Measurements from ENCODE around the gene NMBR. TPM values are rescaled to one million over a fixed set of nuclear protein-coding genes. Genes with fewer than 3 reads are reported as not detected.
A peak's percentile ranks its signal among the peaks of the same experiment; 100 is the strongest.
"Not testable (repeated sequence)": the region's sequence is repeated elsewhere in the genome, so short reads cannot be mapped to it uniquely, and the experiment has no call there.

NMBR gene
- not detected for total RNA-seq
- polyA plus RNA-seq, result not detected

DNA sequence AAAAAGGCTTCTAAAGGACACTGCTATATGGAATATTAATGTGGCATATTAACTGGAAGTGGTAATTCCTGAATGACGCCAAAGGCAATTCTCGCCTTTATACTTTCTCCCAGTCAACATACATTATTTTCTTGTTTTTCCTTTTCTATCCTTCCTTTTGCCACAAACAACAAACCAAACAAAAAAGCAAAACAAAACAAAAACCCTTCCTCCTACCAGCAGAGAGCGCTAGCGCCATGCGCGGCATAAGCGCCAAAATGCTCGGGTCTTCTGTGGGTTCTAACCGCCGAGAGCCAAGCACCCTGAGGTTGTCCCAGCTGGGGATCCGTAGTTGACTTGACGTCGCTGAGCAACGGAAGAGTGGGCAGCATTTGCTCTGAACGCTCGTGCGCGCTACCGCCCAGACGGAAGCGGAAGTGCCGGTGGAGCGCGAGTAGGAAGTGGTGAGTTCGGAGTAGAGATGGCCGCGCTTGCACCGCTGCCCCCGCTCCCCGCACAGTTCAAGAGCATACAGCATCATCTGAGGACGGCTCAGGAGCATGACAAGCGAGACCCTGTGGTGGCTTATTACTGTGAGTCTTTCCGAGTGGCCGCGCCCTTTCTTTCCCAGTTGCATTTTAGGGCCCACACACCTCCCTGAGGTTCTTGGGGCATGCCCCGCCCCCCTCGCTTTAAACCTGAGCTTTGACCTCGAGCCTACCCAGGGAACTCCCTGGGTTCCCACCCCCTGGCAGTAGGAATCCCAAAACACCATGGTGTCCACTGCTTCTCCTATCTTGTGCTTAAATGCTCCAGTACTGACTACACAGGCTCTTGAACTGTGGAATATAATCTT, at the start of gene NMBR, which contains the start of gene VTA1:
Gene NMBR (minus strand): TSS at position 295 of the 835 bp plus-strand sequence. CDS start 58,464 bp downstream, outside the sequence.
Gene VTA1 (plus strand): TSS at position 436 of the 835 bp plus-strand sequence. CDS start 25 bp downstream, at position 461.
- ATAC-seq (ENCODE audit: low read depth in 2 of 2) (peak; percentile 98), DNase-seq (peak; percentile 92 to 99 (median 97))
- Histone ChIP-seq H3K4me1 (ENCODE audit: control insufficient read depth, insufficient read depth, low read length, poor library complexity, severe bottlenecking) (peaks cover 26% of the 10 kb centered on the region), H3K36me3 (ENCODE audit: control insufficient read depth, insufficient read depth, low read length) (no peaks in the 10 kb centered on the region), H3K27ac (ENCODE audit: insufficient read depth, low read length, poor library complexity, severe bottlenecking) (peak within 1 kb of the TSS; percentile 72), H3K27me3 (ENCODE audit: control insufficient read depth, insufficient read depth, low read length) (no peaks in the 10 kb centered on the region), H3K9me3 (ENCODE audit: control insufficient read depth in 2 of 2, low read length in 2 of 2) (no peaks in the 10 kb centered on the region), H3K4me3 (ENCODE audit: low read depth, low read length) (peak within 1 kb of the TSS; percentile 96)
- peak within 1 kb of the TSS; percentile 83 to 96 (median 95) for H3K27ac Mint-ChIP-seq
- peaks cover 42 to 67% (median 52%) of the 10 kb centered on the region in 4 donors for H3K4me1 Mint-ChIP-seq
- H3K27me3 Mint-ChIP-seq, result peaks cover 6% of the 10 kb centered on the region
- H3K36me3 Mint-ChIP-seq, result peaks cover 11% of the 10 kb centered on the region
- H3K4me3 Mint-ChIP-seq, result peak within 1 kb of the TSS; percentile 92 to 97 (median 96)
- H3K9me3 Mint-ChIP-seq, result no peaks in the 10 kb centered on the region

DNA sequence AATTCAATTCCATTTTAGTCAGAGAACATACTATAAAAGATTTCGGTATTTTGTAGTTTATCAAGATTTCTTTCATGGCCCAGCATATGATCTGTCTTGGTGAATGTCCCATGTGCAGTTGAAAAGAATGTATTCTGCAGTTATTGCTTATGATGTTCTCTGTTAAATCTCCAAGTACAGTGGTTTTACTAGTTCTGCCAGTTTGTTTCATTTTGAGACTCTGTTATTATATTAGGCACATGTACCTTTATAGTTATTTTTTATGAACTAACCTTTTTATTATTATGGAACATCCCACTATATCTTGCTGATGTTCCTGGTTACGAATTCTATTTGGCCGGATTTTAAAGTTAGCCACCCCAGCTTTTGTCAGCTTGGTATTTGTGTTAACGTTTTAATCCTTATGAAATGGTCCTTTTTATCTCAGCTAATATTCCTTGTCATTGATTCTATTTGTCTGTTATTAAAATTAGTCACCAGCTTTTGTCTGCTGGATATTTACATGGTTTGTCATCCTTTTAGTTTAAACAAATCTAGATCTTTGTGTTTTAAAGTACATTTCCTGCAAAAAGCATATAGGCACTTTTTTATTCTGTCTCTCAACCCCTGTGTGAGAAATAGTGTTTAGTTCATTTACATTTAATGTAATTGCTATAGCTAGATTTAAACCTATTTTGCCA, 49.1 kb upstream of the NMBR start:
- Mint-ChIP-seq H3K9me3 (no peaks in the 10 kb centered on the region), H3K4me1 (peaks cover 37 to 49% (median 44%) of the 10 kb centered on the region in 4 donors), H3K27ac (peak overlapping the region; percentile 52 to 68 (median 67)), H3K4me3 (no peak overlapping the region), H3K27me3 (no peaks in the 10 kb centered on the region), H3K36me3 (peaks cover 13% of the 10 kb centered on the region)
- H3K27me3 ChIP-seq (ENCODE audit: control insufficient read depth, insufficient read depth, low read length), result no peaks in the 10 kb centered on the region
- ATAC-seq (ENCODE audit: low read depth in 2 of 2) (no peak), DNase-seq (no peak)
- no peaks in the 10 kb centered on the region for H3K9me3 ChIP-seq (ENCODE audit: control insufficient read depth in 2 of 2, low read length in 2 of 2)
- H3K36me3 ChIP-seq (ENCODE audit: control insufficient read depth, insufficient read depth, low read length), result peaks cover 31% of the 10 kb centered on the region
- H3K27ac ChIP-seq (ENCODE audit: insufficient read depth, low read length, poor library complexity, severe bottlenecking), result no peak overlapping the region
- no peak overlapping the region for H3K4me3 ChIP-seq (ENCODE audit: low read depth, low read length)
- H3K4me1 ChIP-seq (ENCODE audit: control insufficient read depth, insufficient read depth, low read length, poor library complexity, severe bottlenecking), result no peaks in the 10 kb centered on the region

DNA sequence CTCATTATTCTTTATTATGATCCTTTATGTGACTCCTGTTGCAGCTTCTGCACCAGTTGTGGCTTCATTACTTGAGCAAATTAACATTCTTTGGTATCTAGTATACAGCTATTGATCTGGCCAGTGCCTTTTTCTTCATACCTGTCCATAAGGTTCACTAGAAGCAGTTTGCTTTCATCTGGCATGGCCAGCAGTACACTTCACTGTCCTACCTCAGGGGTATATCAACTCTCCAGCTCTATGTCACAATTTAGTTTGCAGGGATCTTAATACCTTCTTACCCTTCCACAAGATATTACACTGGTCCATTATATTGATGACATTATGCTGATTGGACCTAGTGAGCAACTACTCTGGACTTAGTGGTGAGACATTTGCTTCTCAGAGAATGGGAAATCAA, 46.7 kb upstream of the NMBR start:
- H3K27me3 ChIP-seq (ENCODE audit: control insufficient read depth, insufficient read depth, low read length), result no peaks in the 10 kb centered on the region

DNA sequence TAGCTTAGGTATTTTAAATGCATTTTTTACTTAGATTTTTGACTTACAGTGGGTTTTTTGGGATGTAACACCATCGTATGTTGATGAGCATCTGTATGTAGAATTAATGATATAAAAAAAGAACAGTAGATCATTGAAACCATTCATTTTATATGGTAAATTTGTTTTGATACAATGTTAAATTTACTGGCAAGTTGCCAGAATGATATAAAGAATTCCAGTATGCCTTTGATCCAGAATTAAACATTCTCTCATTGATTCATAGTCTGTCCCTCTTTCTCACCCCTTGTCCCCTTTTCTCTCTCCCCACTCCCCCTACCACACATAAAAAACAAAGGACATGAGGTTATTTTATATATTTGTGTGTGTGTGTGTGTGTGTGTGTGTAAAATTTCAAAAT, 45.4 kb upstream of the NMBR start:
- Mint-ChIP-seq H3K36me3 (peaks cover 11% of the 10 kb centered on the region), H3K4me3 (no peak overlapping the region), H3K27ac (peak overlapping the region in 1 of 3 donors; percentile 11), H3K27me3 (no peaks in the 10 kb centered on the region), H3K4me1 (peaks cover 32 to 49% (median 43%) of the 10 kb centered on the region in 4 donors), H3K9me3 (no peaks in the 10 kb centered on the region)
- Histone ChIP-seq H3K27me3 (ENCODE audit: control insufficient read depth, insufficient read depth, low read length) (no peaks in the 10 kb centered on the region), H3K9me3 (ENCODE audit: control insufficient read depth in 2 of 2, low read length in 2 of 2) (no peaks in the 10 kb centered on the region), H3K4me1 (ENCODE audit: control insufficient read depth, insufficient read depth, low read length, poor library complexity, severe bottlenecking) (no peaks in the 10 kb centered on the region), H3K36me3 (ENCODE audit: control insufficient read depth, insufficient read depth, low read length) (peaks cover 20% of the 10 kb centered on the region), H3K27ac (ENCODE audit: insufficient read depth, low read length, poor library complexity, severe bottlenecking) (no peak overlapping the region), H3K4me3 (ENCODE audit: low read depth, low read length) (no peak overlapping the region)
- DNase-seq (no peak), ATAC-seq (ENCODE audit: low read depth in 2 of 2) (no peak)

More for the DNA sequence above, 46.7 kb upstream of the NMBR start:
- ATAC-seq (ENCODE audit: low read depth in 2 of 2), result no peak
- no peak for DNase-seq
- Mint-ChIP-seq H3K4me3 (no peak overlapping the region), H3K9me3 (no peaks in the 10 kb centered on the region), H3K4me1 (peaks cover 32 to 47% (median 42%) of the 10 kb centered on the region in 4 donors), H3K36me3 (peaks cover 13% of the 10 kb centered on the region), H3K27me3 (no peaks in the 10 kb centered on the region), H3K27ac (no peak overlapping the region)
- no peaks in the 10 kb centered on the region for H3K4me1 ChIP-seq (ENCODE audit: control insufficient read depth, insufficient read depth, low read length, poor library complexity, severe bottlenecking)
- no peak overlapping the region for H3K4me3 ChIP-seq (ENCODE audit: low read depth, low read length)
- no peaks in the 10 kb centered on the region for H3K9me3 ChIP-seq (ENCODE audit: control insufficient read depth in 2 of 2, low read length in 2 of 2)
- no peak overlapping the region for H3K27ac ChIP-seq (ENCODE audit: insufficient read depth, low read length, poor library complexity, severe bottlenecking)
- H3K36me3 ChIP-seq (ENCODE audit: control insufficient read depth, insufficient read depth, low read length), result peaks cover 26% of the 10 kb centered on the region

DNA sequence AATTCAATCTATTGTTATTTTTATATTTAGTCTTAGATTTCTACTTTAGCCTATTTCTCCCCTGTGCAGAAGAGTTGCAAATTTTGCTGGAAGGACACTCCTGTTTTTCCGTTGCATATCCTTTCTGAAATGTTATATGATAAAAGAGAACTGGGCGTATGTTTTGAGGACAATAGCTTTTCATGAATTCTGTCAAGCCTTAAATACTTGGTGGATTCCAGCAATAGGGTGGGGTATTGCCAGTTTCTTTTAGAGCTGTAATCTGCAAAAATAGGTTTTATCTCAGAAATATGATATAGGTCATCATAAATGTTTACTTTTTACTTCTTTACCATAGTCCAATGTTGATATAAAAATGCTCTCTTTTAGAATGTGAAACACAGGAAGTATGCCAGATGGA, 42.1 kb upstream of the NMBR start:
- no peaks in the 10 kb centered on the region for H3K27me3 ChIP-seq (ENCODE audit: control insufficient read depth, insufficient read depth, low read length)
- peak overlapping the region in 1 of 3 donors; percentile 34 for H3K27ac Mint-ChIP-seq

DNA sequence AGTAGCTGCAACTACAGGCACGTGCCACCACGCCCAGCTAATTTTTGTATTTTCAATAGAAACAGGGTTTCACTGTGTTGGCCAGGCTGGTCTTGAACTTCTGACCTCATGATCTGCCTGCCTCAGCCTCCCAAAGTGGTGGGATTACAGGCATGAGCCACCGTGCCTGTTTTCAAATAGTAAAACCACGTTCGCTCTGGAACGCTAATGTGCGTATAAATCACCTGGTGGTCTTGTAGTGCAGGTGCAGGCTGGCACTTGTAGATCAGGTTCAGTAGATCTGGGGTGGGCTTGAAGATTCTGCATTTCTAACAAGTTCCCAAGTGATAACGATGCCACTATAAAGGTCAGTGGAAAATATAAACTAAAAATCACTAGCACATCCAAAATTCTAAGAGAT, 41.4 kb upstream of the NMBR start:
- H3K9me3 ChIP-seq (ENCODE audit: control insufficient read depth in 2 of 2, low read length in 2 of 2); DNase-seq; H3K4me3 ChIP-seq (ENCODE audit: low read depth, low read length); H3K27ac ChIP-seq (ENCODE audit: insufficient read depth, low read length, poor library complexity, severe bottlenecking); H3K9me3 Mint-ChIP-seq; ATAC-seq (ENCODE audit: low read depth in 2 of 2); H3K4me3 Mint-ChIP-seq; H3K4me1 ChIP-seq (ENCODE audit: control insufficient read depth, insufficient read depth, low read length, poor library complexity, severe bottlenecking); H3K27me3 ChIP-seq (ENCODE audit: control insufficient read depth, insufficient read depth, low read length); H3K27me3 Mint-ChIP-seq; H3K27ac Mint-ChIP-seq: not testable (repeated sequence)
- peaks cover 15 to 30% (median 25%) of the 10 kb centered on the region in 4 donors for H3K4me1 Mint-ChIP-seq
- H3K36me3 Mint-ChIP-seq, result peaks cover 22% of the 10 kb centered on the region
- H3K36me3 ChIP-seq (ENCODE audit: control insufficient read depth, insufficient read depth, low read length), result peaks cover 20% of the 10 kb centered on the region

More for the DNA sequence above, 42.1 kb upstream of the NMBR start:
- no peak overlapping the region for H3K4me3 Mint-ChIP-seq
- ATAC-seq (ENCODE audit: low read depth in 2 of 2) (no peak), DNase-seq (no peak)
- H3K27me3 Mint-ChIP-seq, result no peaks in the 10 kb centered on the region
- peaks cover 21 to 36% (median 27%) of the 10 kb centered on the region in 4 donors for H3K4me1 Mint-ChIP-seq
- no peak overlapping the region for H3K4me3 ChIP-seq (ENCODE audit: low read depth, low read length)
- H3K9me3 Mint-ChIP-seq, result no peaks in the 10 kb centered on the region
- no peaks in the 10 kb centered on the region for H3K4me1 ChIP-seq (ENCODE audit: control insufficient read depth, insufficient read depth, low read length, poor library complexity, severe bottlenecking)
- H3K27ac ChIP-seq (ENCODE audit: insufficient read depth, low read length, poor library complexity, severe bottlenecking), result no peak overlapping the region
- peaks cover 22% of the 10 kb centered on the region for H3K36me3 Mint-ChIP-seq
- H3K9me3 ChIP-seq (ENCODE audit: control insufficient read depth in 2 of 2, low read length in 2 of 2), result no peaks in the 10 kb centered on the region
- H3K36me3 ChIP-seq (ENCODE audit: control insufficient read depth, insufficient read depth, low read length), result peaks cover 20% of the 10 kb centered on the region

DNA sequence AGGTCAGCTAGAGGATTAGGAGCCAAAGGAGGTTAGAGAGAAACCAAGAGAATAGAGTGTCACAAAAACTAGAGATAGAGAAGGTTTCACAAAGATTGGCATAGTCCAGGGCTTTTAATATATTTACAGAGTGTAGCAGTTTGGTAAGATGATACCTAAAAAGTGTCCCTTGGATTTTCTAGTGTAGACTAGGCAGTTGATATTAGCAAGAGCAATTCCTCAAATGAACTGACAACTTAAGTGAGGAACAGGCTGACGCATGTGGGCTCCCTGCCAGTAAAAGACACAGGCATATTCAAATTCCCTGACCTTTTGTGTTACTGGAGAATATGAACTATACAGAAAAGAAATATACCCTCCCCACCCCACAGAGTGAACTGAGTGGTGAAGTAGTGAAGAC, 40.3 kb upstream of the NMBR start:
- no peaks in the 10 kb centered on the region for H3K9me3 ChIP-seq (ENCODE audit: control insufficient read depth in 2 of 2, low read length in 2 of 2)
- Mint-ChIP-seq H3K4me1 (peaks cover 19 to 32% (median 23%) of the 10 kb centered on the region in 4 donors), H3K9me3 (no peaks in the 10 kb centered on the region), H3K27ac (peak overlapping the region in 2 of 3 donors; percentile 15 to 20), H3K36me3 (peaks cover 28% of the 10 kb centered on the region), H3K27me3 (no peaks in the 10 kb centered on the region), H3K4me3 (no peak overlapping the region)
- peaks cover 24% of the 10 kb centered on the region for H3K36me3 ChIP-seq (ENCODE audit: control insufficient read depth, insufficient read depth, low read length)
- ATAC-seq (ENCODE audit: low read depth in 2 of 2) (no peak), DNase-seq (no peak)
- H3K27ac ChIP-seq (ENCODE audit: insufficient read depth, low read length, poor library complexity, severe bottlenecking), result no peak overlapping the region
- no peak overlapping the region for H3K4me3 ChIP-seq (ENCODE audit: low read depth, low read length)
- no peaks in the 10 kb centered on the region for H3K4me1 ChIP-seq (ENCODE audit: control insufficient read depth, insufficient read depth, low read length, poor library complexity, severe bottlenecking)
- H3K27me3 ChIP-seq (ENCODE audit: control insufficient read depth, insufficient read depth, low read length), result no peaks in the 10 kb centered on the region
